Lower leg skin (tissue), 3 donors: Measurements from ENCODE around the gene ITGA11.

Experiments used
- CTCF ChIP-seq, 3 donors: fragments of 450-650 bp; IDR thresholded peaks; one replicate each; pipeline ENCODE4 v1.5.1; 2016; ENCODE audit warnings: antibody characterized with exemption in 3 of 3, mild to moderate bottlenecking in 3 of 3, moderate library complexity in 2 of 3
- POLR2A ChIP-seq, 2 donors: fragments of 450-650 bp; IDR thresholded peaks; one replicate each; pipeline ENCODE4 v1.6.1; 2016 to 2017; ENCODE audit warnings: antibody characterized with exemption in 2 of 2, mild to moderate bottlenecking in 1 of 2, moderate library complexity in 1 of 2

GRCh38 chr15:68402432-68403160 is 29.4 kb downstream of the ITGA11 start:
- TF ChIP-seq CTCF (IDR thresholded peaks at IDR 0.05): no peak
- TF ChIP-seq POLR2A (IDR thresholded peaks at IDR 0.05): no peak
